Liver (tissue), 9 donors: ENCODE measurements around the gene ZNF333. TPM values are rescaled to one million over a fixed set of nuclear protein-coding genes. Genes with fewer than 3 reads are reported as not detected.

ENCODE experiments used
- DNase-seq: peaks from one replicate; pipeline ENCODE4 v3.0.0-alpha.2; 2017; ENCODE audit warnings: low spot score
- H3K27ac ChIP-seq, 2 donors: one replicate each; pipeline ENCODE4 v1.7.0; 2013; ENCODE audit warnings: inconsistent platforms in 2 of 2, low read length in 2 of 2, control low read depth in 1 of 2, low read depth in 1 of 2, mild to moderate bottlenecking in 1 of 2
- H3K27me3 ChIP-seq, 4 donors: one replicate each; pipeline versions ENCODE4 v1.6.1 to v1.7.0; 2013; ENCODE audit warnings: low read length in 3 of 4, inconsistent platforms in 1 of 4, mild to moderate bottlenecking in 1 of 4, moderate library complexity in 1 of 4; ENCODE audit not compliant: control insufficient read depth in 4 of 4, insufficient read depth in 4 of 4
- H3K36me3 ChIP-seq, 4 donors: one replicate each; pipeline versions ENCODE4 v1.6.1 to v1.7.0; 2013; ENCODE audit warnings: low read length in 3 of 4, mild to moderate bottlenecking in 3 of 4, low read depth in 1 of 4, moderate library complexity in 1 of 4; ENCODE audit not compliant: control insufficient read depth in 4 of 4, insufficient read depth in 3 of 4
- H3K4me1 ChIP-seq, 4 donors: one replicate each; pipeline versions ENCODE4 v1.6.1 to v1.7.0; 2013; ENCODE audit warnings: low read length in 3 of 4, mild to moderate bottlenecking in 3 of 4, moderate library complexity in 1 of 4; ENCODE audit not compliant: control insufficient read depth in 4 of 4, insufficient read depth in 4 of 4
- H3K4me3 ChIP-seq, 3 donors: one replicate each; pipeline versions ENCODE4 v1.6.1 to v1.7.0; 2013; ENCODE audit warnings: low read length in 3 of 3, control low read depth in 1 of 3, low read depth in 1 of 3, mild to moderate bottlenecking in 1 of 3
- H3K9ac ChIP-seq, 2 donors: one replicate each; pipeline ENCODE4 v1.7.0; 2013; ENCODE audit warnings: low read length in 2 of 2, mild to moderate bottlenecking in 2 of 2, moderate library complexity in 2 of 2, control low read depth in 1 of 2, low read depth in 1 of 2
- H3K9me3 ChIP-seq, 4 donors: one replicate each; pipeline versions ENCODE4 v1.6.1 to v1.7.0; 2013; ENCODE audit warnings: low read length in 3 of 4; ENCODE audit not compliant: control insufficient read depth in 4 of 4
- CTCF ChIP-seq: fragments of 150-350 bp; IDR thresholded peaks from 2 replicates; pipeline ENCODE4 v1.5.1; 2017; ENCODE audit warnings: improper control_type of control experiment, low read depth, low read length; ENCODE audit not compliant: missing input control
- EGR1 ChIP-seq, 2 donors: IDR thresholded peaks; 2 replicates each; pipeline ENCODE4 v1.6.1; 2016 to 2018; ENCODE audit warnings: antibody characterized with exemption in 2 of 2, low read depth in 2 of 2
- FOXA1 ChIP-seq: IDR thresholded peaks from 2 replicates; pipeline ENCODE4 v1.6.1; 2016; ENCODE audit warnings: antibody characterized with exemption
- FOXA2 ChIP-seq: IDR thresholded peaks from 2 replicates; pipeline ENCODE4 v1.6.1; 2016; ENCODE audit warnings: antibody characterized with exemption
- GABPA ChIP-seq, 2 donors: IDR thresholded peaks in 1 of 2; conservative IDR thresholded peaks in 1 of 2; 2 replicates each; pipeline ENCODE4 v1.6.1; 2016; ENCODE audit warnings: antibody characterized with exemption in 2 of 2, mild to moderate bottlenecking in 1 of 2, moderate library complexity in 1 of 2
- HNF4A ChIP-seq, 2 donors: conservative IDR thresholded peaks; 2 replicates each; pipeline ENCODE4 v1.6.1; 2016; ENCODE audit warnings: antibody characterized with exemption in 2 of 2, mild to moderate bottlenecking in 2 of 2
- HNF4G ChIP-seq: IDR thresholded peaks from 2 replicates; pipeline ENCODE4 v1.6.1; 2016; ENCODE audit warnings: antibody characterized with exemption
- JUND ChIP-seq, 2 donors: IDR thresholded peaks; 2 replicates each; pipeline ENCODE4 v1.6.1; 2016; ENCODE audit warnings: antibody characterized with exemption in 2 of 2
- NR2F2 ChIP-seq: IDR thresholded peaks from 2 replicates; pipeline ENCODE4 v1.6.1; 2016; ENCODE audit warnings: antibody characterized with exemption
- RAD21 ChIP-seq, 2 donors: IDR thresholded peaks; 2 replicates each; pipeline ENCODE4 v1.6.1; 2016; ENCODE audit warnings: antibody characterized with exemption in 2 of 2, mild to moderate bottlenecking in 2 of 2
- RXRA ChIP-seq, 2 donors: IDR thresholded peaks; 2 replicates each; pipeline ENCODE4 v1.6.1; 2017 to 2018; ENCODE audit warnings: antibody characterized with exemption in 2 of 2, mild to moderate bottlenecking in 1 of 2
- SP1 ChIP-seq: IDR thresholded peaks from 2 replicates; pipeline ENCODE4 v1.6.1; 2018; ENCODE audit warnings: antibody characterized with exemption, mild to moderate bottlenecking
- TAF1 ChIP-seq: conservative IDR thresholded peaks from 2 replicates; pipeline ENCODE4 v1.6.1; 2016; ENCODE audit warnings: antibody characterized with exemption, mild to moderate bottlenecking
- YY1 ChIP-seq: IDR thresholded peaks from 2 replicates; pipeline ENCODE4 v1.6.1; 2016; ENCODE audit warnings: antibody characterized with exemption, mild to moderate bottlenecking
- WGBS: extraction: QIAGEN DNeasy Blood & Tissue Kit; methylation state at CpG from one replicate; pipeline ENCODE4 v1.1.7; 2013; 5-methylcytosine and 5-hydroxymethylcytosine counted together
- polyA plus RNA-seq, 2 donors: library from polyadenylated mRNA; stranded (reverse) in 1 of 2; unstranded in 1 of 2; fragments of 200-250 nt in 1 of 2; fragments of >200 nt in 1 of 2; fragmentation: Nextera tagmentation in 1 of 2; extraction: Ambion mirVana in 1 of 2; gene quantifications; one replicate each; pipeline versions ENCODE4 v1.2.1 to v1.2.3, GENCODE V29; 2013 to 2015
- total RNA-seq, 2 donors: library from RNA; depleted of rRNA; stranded (reverse); fragments of >200 nt; gene quantifications; one replicate each; pipeline ENCODE4 v1.2.3, GENCODE V29; 2014
- TF ChIP-seq, protein P1 (sequence below): IDR thresholded peaks from 2 replicates; pipeline ENCODE4 v1.6.1; 2016; ENCODE audit warnings: antibody characterized with exemption
- TF ChIP-seq, protein P2 (sequence below): IDR thresholded peaks from 2 replicates; pipeline ENCODE4 v1.6.1; 2016; ENCODE audit warnings: antibody characterized with exemption
- TF ChIP-seq, protein P3 (sequence below): IDR thresholded peaks from 2 replicates; pipeline ENCODE4 v1.6.1; 2016; ENCODE audit warnings: antibody characterized with exemption
- TF ChIP-seq, protein P4 (sequence below): IDR thresholded peaks from 2 replicates; pipeline ENCODE4 v1.6.1; 2016; ENCODE audit warnings: antibody characterized with exemption, mild to moderate bottlenecking
- donor health status: healthy.
- donor health status: healthy.
- donor health status: healthy.
- donor health status: healthy.
- donor health status: healthy.

The ZNF333 gene
- total and polyA plus RNA-seq, 4 donors, result 1.7 to 11.2 (median 3.6) TPM

- DNase-seq, result no peak
- H3K27ac ChIP-seq, result no peak overlapping the region
- no peaks in the 10 kb centered on the region for H3K36me3 ChIP-seq
- WGBS, result 73% methylated on average over 5 of the region's 5 CpGs
- H3K4me1 ChIP-seq, result no peaks in the 10 kb centered on the region
- no peak overlapping the region for H3K4me3 ChIP-seq
- no peak overlapping the region for H3K9ac ChIP-seq
- no peaks in the 10 kb centered on the region for H3K9me3 ChIP-seq
- H3K27me3 ChIP-seq, result no peaks in the 10 kb centered on the region
- no peak for TF ChIP-seq NR2F2
Measured at GRCh38 chr19:14770136-14770535, 80.3 kb downstream of the ZNF333 start.

GRCh38 chr19:14770944-14771839 is 81.3 kb downstream of the ZNF333 start:
- Histone ChIP-seq H3K4me1 (no peaks in the 10 kb centered on the region), H3K27me3 (peaks cover 0 to 2% (median 0%) of the 10 kb centered on the region in 4 donors), H3K36me3 (no peaks in the 10 kb centered on the region), H3K27ac (no peak overlapping the region), H3K9me3 (no peaks in the 10 kb centered on the region), H3K4me3 (no peak overlapping the region), H3K9ac (no peak overlapping the region)
- WGBS, result 76% methylated on average over 11 of the region's 11 CpGs
- no peak for TF ChIP-seq SP1
- TF ChIP-seq FOXA2, result no peak
- no peak for TF ChIP-seq NR2F2
- no peak for TF ChIP-seq TAF1
- no peak for TF ChIP-seq FOXA1
- no peak for TF ChIP-seq HNF4A (conservative IDR thresholded peaks at IDR 0.05)
- TF ChIP-seq, protein P1, sequence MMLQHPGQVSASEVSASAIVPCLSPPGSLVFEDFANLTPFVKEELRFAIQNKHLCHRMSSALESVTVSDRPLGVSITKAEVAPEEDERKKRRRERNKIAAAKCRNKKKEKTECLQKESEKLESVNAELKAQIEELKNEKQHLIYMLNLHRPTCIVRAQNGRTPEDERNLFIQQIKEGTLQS, result no peak
- no peak for TF ChIP-seq GABPA (IDR thresholded peaks at IDR 0.05 in 1 of 2, conservative IDR thresholded peaks at IDR 0.05 in 1 of 2)
- TF ChIP-seq CTCF, result no peak
- no peak for TF ChIP-seq RXRA (IDR thresholded peaks at IDR 0.05)
- TF ChIP-seq RAD21 (IDR thresholded peaks at IDR 0.05), result no peak
- TF ChIP-seq, protein P2, sequence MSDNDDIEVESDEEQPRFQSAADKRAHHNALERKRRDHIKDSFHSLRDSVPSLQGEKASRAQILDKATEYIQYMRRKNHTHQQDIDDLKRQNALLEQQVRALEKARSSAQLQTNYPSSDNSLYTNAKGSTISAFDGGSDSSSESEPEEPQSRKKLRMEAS, result no peak
- TF ChIP-seq JUND (IDR thresholded peaks at IDR 0.05), result no peak
- TF ChIP-seq, protein P3, sequence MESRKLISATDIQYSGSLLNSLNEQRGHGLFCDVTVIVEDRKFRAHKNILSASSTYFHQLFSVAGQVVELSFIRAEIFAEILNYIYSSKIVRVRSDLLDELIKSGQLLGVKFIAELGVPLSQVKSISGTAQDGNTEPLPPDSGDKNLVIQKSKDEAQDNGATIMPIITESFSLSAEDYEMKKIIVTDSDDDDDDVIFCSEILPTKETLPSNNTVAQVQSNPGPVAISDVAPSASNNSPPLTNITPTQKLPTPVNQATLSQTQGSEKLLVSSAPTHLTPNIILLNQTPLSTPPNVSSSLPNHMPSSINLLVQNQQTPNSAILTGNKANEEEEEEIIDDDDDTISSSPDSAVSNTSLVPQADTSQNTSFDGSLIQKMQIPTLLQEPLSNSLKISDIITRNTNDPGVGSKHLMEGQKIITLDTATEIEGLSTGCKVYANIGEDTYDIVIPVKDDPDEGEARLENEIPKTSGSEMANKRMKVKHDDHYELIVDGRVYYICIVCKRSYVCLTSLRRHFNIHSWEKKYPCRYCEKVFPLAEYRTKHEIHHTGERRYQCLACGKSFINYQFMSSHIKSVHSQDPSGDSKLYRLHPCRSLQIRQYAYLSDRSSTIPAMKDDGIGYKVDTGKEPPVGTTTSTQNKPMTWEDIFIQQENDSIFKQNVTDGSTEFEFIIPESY, result no peak
- no peak for TF ChIP-seq EGR1 (IDR thresholded peaks at IDR 0.05; ENCODE audit: low read depth in 2 of 2)
- TF ChIP-seq HNF4G, result no peak
- TF ChIP-seq, protein P4, sequence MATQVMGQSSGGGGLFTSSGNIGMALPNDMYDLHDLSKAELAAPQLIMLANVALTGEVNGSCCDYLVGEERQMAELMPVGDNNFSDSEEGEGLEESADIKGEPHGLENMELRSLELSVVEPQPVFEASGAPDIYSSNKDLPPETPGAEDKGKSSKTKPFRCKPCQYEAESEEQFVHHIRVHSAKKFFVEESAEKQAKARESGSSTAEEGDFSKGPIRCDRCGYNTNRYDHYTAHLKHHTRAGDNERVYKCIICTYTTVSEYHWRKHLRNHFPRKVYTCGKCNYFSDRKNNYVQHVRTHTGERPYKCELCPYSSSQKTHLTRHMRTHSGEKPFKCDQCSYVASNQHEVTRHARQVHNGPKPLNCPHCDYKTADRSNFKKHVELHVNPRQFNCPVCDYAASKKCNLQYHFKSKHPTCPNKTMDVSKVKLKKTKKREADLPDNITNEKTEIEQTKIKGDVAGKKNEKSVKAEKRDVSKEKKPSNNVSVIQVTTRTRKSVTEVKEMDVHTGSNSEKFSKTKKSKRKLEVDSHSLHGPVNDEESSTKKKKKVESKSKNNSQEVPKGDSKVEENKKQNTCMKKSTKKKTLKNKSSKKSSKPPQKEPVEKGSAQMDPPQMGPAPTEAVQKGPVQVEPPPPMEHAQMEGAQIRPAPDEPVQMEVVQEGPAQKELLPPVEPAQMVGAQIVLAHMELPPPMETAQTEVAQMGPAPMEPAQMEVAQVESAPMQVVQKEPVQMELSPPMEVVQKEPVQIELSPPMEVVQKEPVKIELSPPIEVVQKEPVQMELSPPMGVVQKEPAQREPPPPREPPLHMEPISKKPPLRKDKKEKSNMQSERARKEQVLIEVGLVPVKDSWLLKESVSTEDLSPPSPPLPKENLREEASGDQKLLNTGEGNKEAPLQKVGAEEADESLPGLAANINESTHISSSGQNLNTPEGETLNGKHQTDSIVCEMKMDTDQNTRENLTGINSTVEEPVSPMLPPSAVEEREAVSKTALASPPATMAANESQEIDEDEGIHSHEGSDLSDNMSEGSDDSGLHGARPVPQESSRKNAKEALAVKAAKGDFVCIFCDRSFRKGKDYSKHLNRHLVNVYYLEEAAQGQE, result no peak
- TF ChIP-seq YY1, result no peak
- no peak for DNase-seq
